IMR-90 (cell line): ENCODE measurements around the gene DSG3. TPM values are rescaled to one million over a fixed set of nuclear protein-coding genes. Genes with fewer than 3 reads are reported as not detected.

ENCODE experiments used
- ATAC-seq: fragments of 200-7000 bp; cut with Tn5 transposase; 2 replicates; pipeline ENCODE4 v1.9.1; 2020; ENCODE audit warnings: low read depth, mild to moderate bottlenecking, moderate library complexity
- BruUV-seq: library from RNA; stranded (reverse); fragments of 400-500 nt; replicated peaks from 2 replicates; lab custom pipeline; 2021; lab: Mats Ljungman, UMichigan
- CTCF ChIA-PET: fragments of 300-600 bp; formaldehyde crosslinking; extraction: SDS; loops from one replicate; lab custom pipeline; 2021; ENCODE audit warnings: antibody characterized with exemption; lab: Yijun Ruan, JAX
- POLR2A ChIA-PET: fragments of 300-600 bp; sonication (Branson Sonifier 250); formaldehyde crosslinking; loops from one replicate; lab custom pipeline; 2022; ENCODE audit warnings: antibody characterized with exemption; ENCODE audit not compliant: unreplicated experiment; lab: Charles Lee
- DNase-seq: peaks from one replicate; pipeline ENCODE4 v3.0.0; 2013
- H2AFZ ChIP-seq: replicated peaks from 2 replicates; pipeline ENCODE3; 2013; ENCODE audit warnings: low read length, mild to moderate bottlenecking; ENCODE audit not compliant: poor library complexity
- H2AK5ac ChIP-seq: 2 replicates; pipeline ENCODE4 v1.6.1; 2013; ENCODE audit warnings: low read depth, low read length, inconsistent platforms
- H2AK9ac ChIP-seq: replicated peaks from 2 replicates; pipeline ENCODE3; 2013; ENCODE audit warnings: mild to moderate bottlenecking, low read depth, low read length, moderate library complexity; ENCODE audit not compliant: poor library complexity
- H2BK120ac ChIP-seq: 2 replicates; pipeline ENCODE4 v1.6.1; 2013; ENCODE audit warnings: low read depth, low read length, inconsistent platforms
- H2BK15ac ChIP-seq: 3 replicates; pipeline ENCODE4 v1.6.1; 2013; ENCODE audit warnings: low read depth, low read length, inconsistent platforms
- H2BK20ac ChIP-seq: 2 replicates; pipeline ENCODE4 v1.6.1; 2013; ENCODE audit warnings: low read depth, mild to moderate bottlenecking, inconsistent platforms, low read length, moderate library complexity
- H2BK5ac ChIP-seq: 2 replicates; pipeline ENCODE4 v1.6.1; 2013; ENCODE audit warnings: mild to moderate bottlenecking, low read depth, low read length, inconsistent platforms; ENCODE audit not compliant: poor library complexity, severe bottlenecking
- H3K14ac ChIP-seq: replicated peaks from 2 replicates; pipeline ENCODE4 v1.6.1; 2013; ENCODE audit warnings: low read depth, low read length, inconsistent platforms
- H3K18ac ChIP-seq: 2 replicates; pipeline ENCODE4 v1.6.1; 2013; ENCODE audit warnings: low read depth, low read length, control low read depth
- H3K23ac ChIP-seq: 2 replicates; pipeline ENCODE4 v1.6.1; 2013; ENCODE audit warnings: low read depth, low read length, inconsistent platforms
- H3K27ac ChIP-seq: 2 replicates; pipeline ENCODE4 v1.5.1; 2013; ENCODE audit warnings: mild to moderate bottlenecking, control low read depth, low read length; ENCODE audit not compliant: insufficient read depth
- H3K27me3 ChIP-seq: 2 replicates; pipeline ENCODE4 v1.6.1; 2013; ENCODE audit warnings: low read length; ENCODE audit not compliant: control insufficient read depth, insufficient read depth
- H3K36me3 ChIP-seq: 2 replicates; pipeline ENCODE4 v1.6.1; 2013; ENCODE audit warnings: low read length, mixed read lengths; ENCODE audit not compliant: control insufficient read depth, insufficient read depth
- H3K4ac ChIP-seq: 2 replicates; pipeline ENCODE4 v1.6.1; 2013; ENCODE audit warnings: low read depth, low read length, inconsistent platforms
- H3K4me1 ChIP-seq: 2 replicates; pipeline ENCODE4 v1.6.1; 2013; ENCODE audit warnings: low read length, mixed read lengths; ENCODE audit not compliant: control insufficient read depth, insufficient read depth
- H3K4me2 ChIP-seq: 2 replicates; pipeline ENCODE4 v1.6.1; 2013; ENCODE audit warnings: low read depth, mild to moderate bottlenecking, control low read depth, low read length, moderate library complexity
- H3K4me3 ChIP-seq: 2 replicates; pipeline ENCODE4 v1.5.1; 2013; ENCODE audit warnings: low read depth, mild to moderate bottlenecking, control low read depth, low read length, moderate library complexity; ENCODE audit not compliant: insufficient read depth
- H3K56ac ChIP-seq: 2 replicates; pipeline ENCODE4 v1.6.1; 2013; ENCODE audit warnings: low read length, inconsistent platforms; ENCODE audit not compliant: insufficient read depth; ENCODE audit errors: extremely low read depth
- H3K79me1 ChIP-seq, 2 experiments: 2 replicates each; pipeline ENCODE4 v1.6.1; 2013; ENCODE audit warnings: low read length in 2 of 2, inconsistent platforms in 1 of 2, low read depth in 1 of 2
- H3K9ac ChIP-seq: 2 replicates; pipeline ENCODE4 v1.6.1; 2013; ENCODE audit warnings: low read depth, low read length, control low read depth
- H3K9me1 ChIP-seq: 2 replicates; pipeline ENCODE4 v1.6.1; 2013; ENCODE audit warnings: low read length, inconsistent platforms; ENCODE audit not compliant: insufficient read depth
- H3K9me3 ChIP-seq: 2 replicates; pipeline ENCODE4 v1.6.1; 2013; ENCODE audit warnings: low read length; ENCODE audit not compliant: control insufficient read depth, insufficient read depth
- H4K20me1 ChIP-seq: 2 replicates; pipeline ENCODE4 v1.6.1; 2013; ENCODE audit warnings: low read length, inconsistent platforms; ENCODE audit not compliant: insufficient read depth
- H4K5ac ChIP-seq: 2 replicates; pipeline ENCODE4 v1.6.1; 2013; ENCODE audit warnings: mild to moderate bottlenecking, low read depth, low read length, control low read depth
- H4K8ac ChIP-seq, 2 experiments: 2 replicates each; pipeline ENCODE4 v1.6.1; 2013; ENCODE audit warnings: low read depth in 2 of 2, low read length in 2 of 2, control low read depth in 1 of 2, inconsistent platforms in 1 of 2
- H4K91ac ChIP-seq: 2 replicates; pipeline ENCODE4 v1.6.1; 2013; ENCODE audit warnings: low read depth, low read length, inconsistent platforms; ENCODE audit not compliant: insufficient read depth
- MAFK ChIP-seq: IDR thresholded peaks from 2 replicates; pipeline ENCODE4 v1.6.1; 2012; ENCODE audit warnings: low read depth, low read length, improper control_type of control experiment
- RCOR1 ChIP-seq: IDR thresholded peaks from 2 replicates; pipeline ENCODE4 v1.6.1; 2012; ENCODE audit warnings: mild to moderate bottlenecking, low read length, improper control_type of control experiment; ENCODE audit not compliant: insufficient replicate concordance
- WGBS, 2 experiments: methylation state at CpG; one replicate each; pipeline versions ENCODE4 v1.1.5 to v1.1.7; 2013; ENCODE audit warnings: missing lambda C conversion rate in 2 of 2; ENCODE audit not compliant: insufficient read length in 1 of 2; ENCODE audit errors: extremely low coverage in 2 of 2; 5-methylcytosine and 5-hydroxymethylcytosine counted together
- dilution Hi-C: fragments of 300-500 bp; cut with HindIII; formaldehyde crosslinking; loops from one replicate; pipeline ENCODE4 v1.14.3; 2018; ENCODE audit warnings: low sequenced_read_pairs; ENCODE audit not compliant: unreplicated experiment
- in situ Hi-C: fragments of 300-500 bp; cut with MboI; formaldehyde crosslinking; loops from 3 replicates; pipeline ENCODE4 v1.14.3; 2019; ENCODE audit warnings: low sequenced_read_pairs, inconsistent platforms, mixed read lengths
- intact Hi-C: fragments of 100-400 bp; cut with micrococcal nuclease; formaldehyde crosslinking; loops from 2 replicates; pipeline ENCODE4 v1.10.0; 2022
- polyA plus RNA-seq, 3 experiments: library from polyadenylated mRNA; depleted of rRNA; stranded (reverse); fragments of >200 nt; gene quantifications; 2 replicates each; pipeline ENCODE4 v1.2.3, GENCODE V29; 2012; ENCODE audit warnings: low replicate concordance in 1 of 3
- total RNA-seq: library from RNA; depleted of rRNA; stranded (reverse); fragments of >200 nt; gene quantifications from 2 replicates; pipeline ENCODE4 v1.2.3, GENCODE V29; 2012

The DSG3 gene
- total and polyA plus RNA-seq, 2 of the 4 experiments (the other 2 are of a cell fraction): not detected

DNA sequence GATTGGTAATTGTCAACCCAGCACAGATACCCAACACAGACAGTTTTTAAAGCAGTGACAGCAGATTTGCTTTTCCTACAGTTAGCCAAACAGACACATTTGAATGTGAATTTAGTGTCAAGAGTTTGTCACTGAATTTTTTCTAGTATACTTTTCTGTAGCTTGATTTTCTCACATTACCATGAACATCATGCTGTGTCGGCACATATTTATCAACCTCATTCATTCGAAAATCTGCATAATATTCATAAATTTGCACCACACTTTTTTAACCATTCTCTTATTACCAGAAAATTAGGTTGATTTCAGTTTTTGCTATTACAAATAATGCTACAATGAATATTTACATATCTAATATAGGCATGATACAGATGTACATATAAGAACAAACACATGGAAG lies 27.0 kb upstream of the DSG3 start:
- H3K79me1 ChIP-seq: no peaks in the 10 kb centered on the region
- no peak overlapping the region for H3K23ac ChIP-seq
- dilution Hi-C loops: no loop called here
- no TSS peak for BruUV-seq
- H2AK9ac ChIP-seq: no peak overlapping the region
- no peaks in the 10 kb centered on the region for H3K36me3 ChIP-seq
- H3K18ac ChIP-seq: no peak overlapping the region
- H4K5ac ChIP-seq: no peak overlapping the region
- ChIA-PET CTCF (no interaction called here), POLR2A (no interaction called here)
- H3K4ac ChIP-seq: no peak overlapping the region
- DNase-seq (no peak), ATAC-seq (no peak)
- H2BK120ac ChIP-seq: no peak overlapping the region
- no CpG with 5 or more reads among the region's 2 CpGs for WGBS, 2 experiments
- no peak overlapping the region for H3K4me2 ChIP-seq
- H2BK20ac ChIP-seq: no peak overlapping the region
- no peak overlapping the region for H2BK15ac ChIP-seq
- no peak overlapping the region for H4K8ac ChIP-seq
- no peaks in the 10 kb centered on the region; the same call in 1 of the 2 replicates for H3K9me3 ChIP-seq
- H3K14ac ChIP-seq: no peak overlapping the region
- no peaks in the 10 kb centered on the region for H3K9me1 ChIP-seq
- no peaks in the 10 kb centered on the region for H4K20me1 ChIP-seq
- no peak overlapping the region for H2AK5ac ChIP-seq
- intact Hi-C loops: loop anchor here (5.0 to 10.0 kb wide), 3 partner anchors 87 to 404 kb away; no protein-coding TSS in a partner anchor
- no peak overlapping the region for H2BK5ac ChIP-seq
- no peak overlapping the region for H4K91ac ChIP-seq
- H3K9ac ChIP-seq: no peak overlapping the region
- no peak overlapping the region for H3K56ac ChIP-seq
- H2AFZ ChIP-seq: no peak overlapping the region
- H3K27me3 ChIP-seq: no peaks in the 10 kb centered on the region
- in situ Hi-C loops: no loop called here
- H3K27ac ChIP-seq: no peak overlapping the region
- no peak for TF ChIP-seq RCOR1
- TF ChIP-seq MAFK: peak; percentile 59
- no peaks in the 10 kb centered on the region for H3K4me1 ChIP-seq
- H3K4me3 ChIP-seq: no peak overlapping the region
